Sigmoid colon (tissue), 7 donors: ENCODE measurements around the gene NFS1. TPM values are rescaled to one million over a fixed set of nuclear protein-coding genes. Genes with fewer than 3 reads are reported as not detected.

Source experiments
- DNase-seq: peaks from one replicate; pipeline ENCODE4 v3.0.0-alpha.2; 2019
- H3K27ac ChIP-seq, 4 donors: fragments of 200-600 bp; sonication (generic); one replicate each; pipeline ENCODE4 v1.5.1; 2016 to 2019; ENCODE audit warnings: mild to moderate bottlenecking in 1 of 4
- H3K27me3 ChIP-seq, 3 donors: fragments of 200-600 bp; sonication (generic); one replicate each; pipeline ENCODE4 v1.5.1; 2019; ENCODE audit warnings: mild to moderate bottlenecking in 1 of 3
- H3K36me3 ChIP-seq, 4 donors: fragments of 200-600 bp; sonication (generic); one replicate each; pipeline ENCODE4 v1.5.1; 2016 to 2019
- H3K4me1 ChIP-seq, 4 donors: fragments of 200-600 bp; sonication (generic); one replicate each; pipeline ENCODE4 v1.5.1; 2017 to 2019
- H3K4me3 ChIP-seq, 4 donors: fragments of 200-600 bp; sonication (generic); one replicate each; pipeline ENCODE4 v1.5.1; 2017 to 2019; ENCODE audit warnings: mild to moderate bottlenecking in 2 of 4, moderate library complexity in 1 of 4
- H3K9me3 ChIP-seq, 4 donors: fragments of 200-600 bp in 3 of 4; sonication (generic) in 3 of 4; one replicate each; pipeline versions ENCODE4 v1.5.1 to v1.6.1; 2013 to 2019
- EP300 ChIP-seq, 4 donors: sonication (generic); formaldehyde crosslinking; IDR thresholded peaks; one replicate each; pipeline ENCODE4 v1.6.1; 2017; ENCODE audit warnings: antibody characterized with exemption in 4 of 4
- POLR2A ChIP-seq, 2 donors: fragments of 450-650 bp; IDR thresholded peaks; one replicate each; pipeline ENCODE4 v1.6.1; 2016; ENCODE audit warnings: antibody characterized with exemption in 2 of 2, mild to moderate bottlenecking in 2 of 2, moderate library complexity in 2 of 2
- POLR2AphosphoS5 ChIP-seq, 4 donors: sonication (generic); formaldehyde crosslinking; IDR thresholded peaks; one replicate each; pipeline ENCODE4 v1.6.1; 2017; ENCODE audit warnings: antibody characterized with exemption in 4 of 4
- WGBS, 2 donors: extraction: QIAGEN DNeasy Blood & Tissue Kit; methylation state at CpG; one replicate each; pipeline ENCODE4 v1.1.7; 2013; 5-methylcytosine and 5-hydroxymethylcytosine counted together
- intact Hi-C: fragments of 100-400 bp; cut with DNase I; formaldehyde crosslinking; loops from one replicate; pipeline ENCODE4 v1.15.1; 2023
- polyA plus RNA-seq, 3 donors: library from polyadenylated mRNA; stranded (reverse); fragments of 200-250 nt; gene quantifications; one replicate each; pipeline ENCODE4 v1.2.3, GENCODE V29; 2013
- total RNA-seq, 4 donors: library from RNA; depleted of rRNA; stranded (reverse); fragments of >200 nt; gene quantifications; one replicate each; pipeline ENCODE4 v1.1.0, GENCODE V29; 2016
- TF ChIP-seq, protein P1 (sequence below), 4 experiments: fragments of 450-650 bp in 3 of 4; fragments of 200-600 bp in 1 of 4; IDR thresholded peaks; one replicate each; pipeline ENCODE4 v1.5.1; 2016 to 2019; ENCODE audit warnings: antibody characterized with exemption in 4 of 4, mild to moderate bottlenecking in 3 of 4, moderate library complexity in 2 of 4
- donor health status: healthy with polysubstance abuse.
- donor health status: Bipolar disorder and iron deficiency.
- donor health status: healthy.

The NFS1 gene
- total and polyA plus RNA-seq, 7 donors: 19.0 to 39.2 (median 29.8) TPM

DNA sequence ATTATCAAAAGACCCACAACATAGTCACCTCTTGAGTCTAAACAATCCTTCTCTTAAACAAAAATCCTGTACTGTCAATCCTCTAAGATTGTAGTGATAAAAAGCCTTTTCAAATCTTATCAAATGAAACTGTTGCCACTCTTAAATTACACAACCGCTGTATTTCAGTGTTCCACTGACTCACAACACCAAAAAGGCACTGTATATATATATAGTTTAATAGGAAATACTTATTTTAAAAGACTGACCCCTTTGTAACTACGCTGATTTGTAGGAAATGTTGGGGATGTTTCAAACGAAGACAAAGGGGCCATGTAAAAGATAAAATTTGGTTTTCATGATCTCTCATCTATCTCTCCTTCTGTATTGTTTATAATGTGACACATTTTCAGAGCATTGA, 48.5 kb downstream of the NFS1 start:
- TF ChIP-seq EP300 (IDR thresholded peaks at IDR 0.05) (no peak), POLR2AphosphoS5 (IDR thresholded peaks at IDR 0.05) (no peak), POLR2A (IDR thresholded peaks at IDR 0.05) (no peak)
- TF ChIP-seq, protein P1, sequence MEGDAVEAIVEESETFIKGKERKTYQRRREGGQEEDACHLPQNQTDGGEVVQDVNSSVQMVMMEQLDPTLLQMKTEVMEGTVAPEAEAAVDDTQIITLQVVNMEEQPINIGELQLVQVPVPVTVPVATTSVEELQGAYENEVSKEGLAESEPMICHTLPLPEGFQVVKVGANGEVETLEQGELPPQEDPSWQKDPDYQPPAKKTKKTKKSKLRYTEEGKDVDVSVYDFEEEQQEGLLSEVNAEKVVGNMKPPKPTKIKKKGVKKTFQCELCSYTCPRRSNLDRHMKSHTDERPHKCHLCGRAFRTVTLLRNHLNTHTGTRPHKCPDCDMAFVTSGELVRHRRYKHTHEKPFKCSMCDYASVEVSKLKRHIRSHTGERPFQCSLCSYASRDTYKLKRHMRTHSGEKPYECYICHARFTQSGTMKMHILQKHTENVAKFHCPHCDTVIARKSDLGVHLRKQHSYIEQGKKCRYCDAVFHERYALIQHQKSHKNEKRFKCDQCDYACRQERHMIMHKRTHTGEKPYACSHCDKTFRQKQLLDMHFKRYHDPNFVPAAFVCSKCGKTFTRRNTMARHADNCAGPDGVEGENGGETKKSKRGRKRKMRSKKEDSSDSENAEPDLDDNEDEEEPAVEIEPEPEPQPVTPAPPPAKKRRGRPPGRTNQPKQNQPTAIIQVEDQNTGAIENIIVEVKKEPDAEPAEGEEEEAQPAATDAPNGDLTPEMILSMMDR (IDR thresholded peaks at IDR 0.05): no peak
- Histone ChIP-seq H3K36me3 (peaks cover 13 to 34% (median 16%) of the 10 kb centered on the region in 4 donors), H3K27ac (peak overlapping the region in 3 of 4 donors; percentile 2 to 55 (median 48)), H3K4me1 (peaks cover 0 to 67% (median 61%) of the 10 kb centered on the region in 4 donors), H3K9me3 (no peaks in the 10 kb centered on the region), H3K27me3 (no peaks in the 10 kb centered on the region), H3K4me3 (no peak overlapping the region)
- no peak for DNase-seq
- intact Hi-C loops: no loop called here
- 82 to 83% methylated on average over 3 of the region's 3 CpGs for WGBS, 2 donors

DNA sequence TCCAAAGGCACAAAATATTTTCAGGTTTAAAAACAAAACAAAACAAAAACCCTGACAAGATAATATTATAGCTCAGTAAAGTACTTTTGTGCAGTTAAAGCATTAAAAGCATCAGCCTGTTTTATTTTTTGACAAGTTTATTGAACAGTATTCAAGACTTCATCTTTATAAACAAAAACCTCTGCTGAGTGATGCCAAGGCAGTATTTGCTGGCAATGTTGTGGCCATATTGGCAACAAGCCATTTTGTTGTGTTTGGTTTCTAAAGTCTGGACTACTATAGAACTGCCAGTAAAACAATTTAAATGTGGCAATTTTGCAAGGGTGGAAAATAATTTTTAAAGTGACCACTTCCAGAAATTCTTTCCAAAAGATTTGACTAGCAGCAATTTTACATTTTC, 50.3 kb downstream of the NFS1 start:
- no peaks in the 10 kb centered on the region for H3K27me3 ChIP-seq
- H3K27ac ChIP-seq: peak overlapping the region in 3 of 4 donors; percentile 30 to 48 (median 36)
- TF ChIP-seq POLR2A (IDR thresholded peaks at IDR 0.05) (no peak), POLR2AphosphoS5 (IDR thresholded peaks at IDR 0.05) (peak in 2 of 4 donors; percentile 63 to 66), EP300 (IDR thresholded peaks at IDR 0.05) (no peak)
- peaks cover 2 to 17% (median 4%) of the 10 kb centered on the region in 4 donors for H3K36me3 ChIP-seq
- intact Hi-C loops: no loop called here
- H3K9me3 ChIP-seq: no peaks in the 10 kb centered on the region
- no peak for DNase-seq
- peaks cover 0 to 60% (median 57%) of the 10 kb centered on the region in 4 donors for H3K4me1 ChIP-seq
- H3K4me3 ChIP-seq: no peak overlapping the region

DNA sequence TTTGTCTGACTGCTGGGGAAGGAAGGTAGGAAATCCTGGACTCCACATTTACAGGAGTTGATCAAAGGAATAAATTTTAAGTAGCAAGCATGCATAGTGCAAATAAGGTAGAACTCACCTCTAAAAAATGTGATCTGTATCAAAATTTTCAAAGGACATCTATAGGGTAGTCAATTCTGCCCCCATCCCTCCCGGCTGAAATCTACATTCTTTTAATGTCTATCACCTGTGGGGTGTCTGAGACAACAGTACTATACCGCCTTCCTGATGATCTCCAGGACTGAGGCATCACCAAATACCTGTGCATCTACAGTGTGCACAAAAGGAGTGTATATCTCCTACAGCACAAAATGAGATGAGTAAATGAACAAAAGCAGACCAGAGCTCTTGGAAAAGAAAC, 54.3 kb downstream of the NFS1 start:
- peaks cover 0 to 28% (median 23%) of the 10 kb centered on the region in 4 donors for H3K4me1 ChIP-seq
- WGBS, 2 donors: 91 to 92% methylated on average over 2 of the region's 2 CpGs
- no peak overlapping the region for H3K27ac ChIP-seq
- H3K36me3 ChIP-seq: no peaks in the 10 kb centered on the region
- no peaks in the 10 kb centered on the region for H3K9me3 ChIP-seq
- intact Hi-C loops: no loop called here
- no peaks in the 10 kb centered on the region for H3K27me3 ChIP-seq
- H3K4me3 ChIP-seq: no peak overlapping the region
- TF ChIP-seq, protein P1 (IDR thresholded peaks at IDR 0.05): no peak
- TF ChIP-seq POLR2A (IDR thresholded peaks at IDR 0.05): no peak
- no peak for TF ChIP-seq POLR2AphosphoS5 (IDR thresholded peaks at IDR 0.05)
- TF ChIP-seq EP300 (IDR thresholded peaks at IDR 0.05): no peak
- DNase-seq: no peak

DNA sequence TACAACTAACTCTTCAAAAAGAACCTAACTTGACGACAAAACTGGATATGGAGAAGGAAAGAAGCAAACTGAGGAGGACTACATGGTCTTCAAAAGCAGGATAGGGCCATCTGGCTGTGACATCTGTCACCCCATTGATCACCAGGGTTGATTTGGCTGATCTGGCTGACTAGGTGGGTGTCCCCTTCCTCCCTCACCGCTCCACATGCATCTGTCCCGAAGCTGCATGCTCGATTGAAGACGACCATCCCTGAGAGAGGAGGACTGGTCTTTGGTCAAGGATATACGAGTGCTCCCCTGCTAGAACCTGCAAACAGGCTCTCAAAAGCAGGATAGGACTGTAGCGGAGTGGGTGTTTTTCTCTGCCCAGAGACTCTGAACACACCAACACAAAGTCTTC, 56.1 kb downstream of the NFS1 start:
- no peaks in the 10 kb centered on the region for H3K36me3 ChIP-seq
- no peaks in the 10 kb centered on the region for H3K27me3 ChIP-seq
- H3K4me3 ChIP-seq: no peak overlapping the region
- no peak for DNase-seq
- peaks cover 0 to 15% (median 11%) of the 10 kb centered on the region in 4 donors for H3K4me1 ChIP-seq
- no peaks in the 10 kb centered on the region for H3K9me3 ChIP-seq
- WGBS, 2 donors: 95% methylated on average over 7 of the region's 7 CpGs
- intact Hi-C loops: no loop called here
- TF ChIP-seq POLR2AphosphoS5 (IDR thresholded peaks at IDR 0.05) (no peak), EP300 (IDR thresholded peaks at IDR 0.05) (no peak), POLR2A (IDR thresholded peaks at IDR 0.05) (no peak)
- TF ChIP-seq, protein P1 (IDR thresholded peaks at IDR 0.05): no peak
- no peak overlapping the region for H3K27ac ChIP-seq

DNA sequence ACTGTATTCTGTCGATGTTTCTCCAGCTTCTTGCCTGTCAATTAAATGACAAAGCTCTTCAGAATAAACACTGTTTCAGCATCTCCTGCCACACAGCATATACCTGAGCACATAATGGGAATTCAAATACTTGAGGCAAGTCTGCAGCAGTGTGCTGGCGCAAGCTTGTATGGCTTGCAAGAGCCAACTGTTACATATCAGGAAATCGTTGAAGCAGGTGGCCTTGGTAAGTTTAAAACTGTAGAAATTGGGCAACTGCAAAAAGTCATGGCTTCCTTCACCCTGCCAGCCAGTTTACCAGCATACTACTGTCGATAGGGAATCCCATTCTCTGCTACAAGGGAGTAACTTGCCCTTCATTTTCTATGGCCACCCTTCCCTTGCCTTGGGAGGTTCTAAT, 57.4 kb downstream of the NFS1 start:
- Histone ChIP-seq H3K27ac (no peak overlapping the region), H3K36me3 (no peaks in the 10 kb centered on the region), H3K27me3 (no peaks in the 10 kb centered on the region), H3K4me3 (no peak overlapping the region), H3K4me1 (peaks cover 0 to 11% (median 9%) of the 10 kb centered on the region in 4 donors), H3K9me3 (no peaks in the 10 kb centered on the region)
- intact Hi-C loops: no loop called here
- TF ChIP-seq POLR2AphosphoS5 (IDR thresholded peaks at IDR 0.05): no peak
- TF ChIP-seq, protein P1 (IDR thresholded peaks at IDR 0.05): no peak
- TF ChIP-seq EP300 (IDR thresholded peaks at IDR 0.05): no peak
- no peak for DNase-seq
- WGBS, 2 donors: 85 to 87% methylated on average over 4 of the region's 4 CpGs
